ENCODE data around the gene STYXL1.

GRCh38 chr7:75998038-75998437 lies 49.8 kb downstream of the STYXL1 start:
- no peak for TF ChIP-seq POLR2A (IDR thresholded peaks at IDR 0.05)
- TF ChIP-seq CTCF (IDR thresholded peaks at IDR 0.05), result no peak
- TF ChIP-seq POLR2AphosphoS5 (IDR thresholded peaks at IDR 0.05), result no peak

Measured in breast epithelium (tissue), 3 donors.